Stimulated activated CD4-positive, alpha-beta T cell treated with anti-CD3 and anti-CD28 coated beads, Interleukin-12 subunit alpha, Interleukin-12 subunit beta, amount 100 ng/mL, for 48 hours (primary cell): Measurements from ENCODE around the gene ZNF532.

ENCODE experiments used
- DNase-seq, 3 donors: peaks; one replicate each; pipeline ENCODE4 v3.0.0-alpha.2; 2020; ENCODE audit warnings: low read depth in 2 of 3, low spot score in 1 of 3

The ZNF532 gene

DNA sequence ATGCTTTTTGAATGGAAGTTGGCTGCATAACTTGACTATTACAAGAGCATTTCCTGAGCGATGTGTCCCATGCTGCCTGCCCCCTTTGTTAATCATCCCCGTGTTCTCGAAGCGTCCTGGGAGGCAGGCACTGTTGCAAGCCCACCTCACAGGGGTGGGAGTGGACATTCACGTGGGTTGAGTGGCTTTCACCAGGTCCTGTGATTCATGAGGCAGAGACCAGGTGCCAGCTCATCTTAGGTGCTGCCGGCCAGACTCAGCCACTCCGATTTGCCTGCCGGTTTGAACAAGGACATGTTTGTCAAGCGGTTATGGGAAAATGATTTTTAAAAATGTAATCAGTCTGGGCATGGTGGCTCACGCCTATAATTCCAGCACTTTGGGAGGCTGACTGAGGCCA lies 112.5 kb downstream of the ZNF532 start:
- DNase-seq: no peak

DNA sequence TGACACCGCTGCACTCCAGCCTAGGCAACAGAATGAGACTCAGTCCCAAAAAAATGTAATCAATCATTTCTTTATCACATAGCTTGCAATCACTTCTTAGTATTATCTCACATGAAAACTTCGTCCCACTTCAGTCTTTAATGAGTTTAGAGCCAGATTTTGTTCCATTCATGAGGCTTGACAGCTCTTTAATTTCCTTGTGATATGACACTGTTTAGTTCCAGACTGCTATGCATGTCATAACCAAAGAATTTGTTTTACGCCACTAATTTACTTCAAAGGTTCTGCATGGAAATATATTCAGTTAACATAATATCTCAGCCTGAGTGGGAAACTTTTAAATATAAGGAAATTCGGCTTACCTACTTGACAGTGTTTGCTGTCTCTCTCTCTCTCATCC lies 113.1 kb downstream of the ZNF532 start:
- no peak for DNase-seq

DNA sequence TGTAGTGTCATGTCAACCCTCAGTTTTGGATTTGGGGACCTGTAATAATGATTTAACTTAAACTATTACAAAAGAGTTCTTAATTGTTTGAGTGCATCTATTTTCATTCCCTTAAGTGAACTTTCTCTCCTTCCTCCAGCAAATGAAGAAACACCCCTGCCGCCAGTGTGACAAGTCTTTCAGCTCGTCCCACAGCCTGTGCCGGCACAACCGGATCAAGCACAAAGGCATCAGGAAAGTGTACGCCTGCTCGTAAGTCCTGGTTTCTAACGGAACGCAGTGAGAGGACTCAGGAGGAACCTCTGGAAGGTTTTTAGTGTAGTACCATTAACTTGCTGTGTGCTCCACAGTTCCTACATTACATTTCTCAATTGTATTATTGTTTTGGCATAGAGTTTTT lies 114.2 kb downstream of the ZNF532 start:
- no peak for DNase-seq

DNA sequence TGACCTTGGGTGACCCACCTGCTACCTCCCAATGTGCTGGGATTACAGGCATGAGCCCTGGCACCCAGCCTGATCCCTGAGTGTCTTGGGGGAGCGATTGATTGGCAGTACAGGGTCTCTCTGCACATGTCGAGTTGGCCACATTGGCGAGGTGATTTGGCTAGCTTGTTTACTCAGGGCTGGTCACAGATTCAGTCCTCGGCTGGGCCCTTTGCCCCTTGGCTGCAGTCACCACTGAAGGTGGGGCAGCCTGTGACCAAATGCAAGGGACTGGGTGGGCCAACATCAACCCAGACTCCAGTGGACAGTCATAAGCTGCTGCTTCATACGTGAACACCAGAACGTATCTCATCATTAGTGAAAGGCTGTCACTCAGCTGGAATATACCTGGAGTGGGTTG lies 114.9 kb downstream of the ZNF532 start:
- DNase-seq: no peak

DNA sequence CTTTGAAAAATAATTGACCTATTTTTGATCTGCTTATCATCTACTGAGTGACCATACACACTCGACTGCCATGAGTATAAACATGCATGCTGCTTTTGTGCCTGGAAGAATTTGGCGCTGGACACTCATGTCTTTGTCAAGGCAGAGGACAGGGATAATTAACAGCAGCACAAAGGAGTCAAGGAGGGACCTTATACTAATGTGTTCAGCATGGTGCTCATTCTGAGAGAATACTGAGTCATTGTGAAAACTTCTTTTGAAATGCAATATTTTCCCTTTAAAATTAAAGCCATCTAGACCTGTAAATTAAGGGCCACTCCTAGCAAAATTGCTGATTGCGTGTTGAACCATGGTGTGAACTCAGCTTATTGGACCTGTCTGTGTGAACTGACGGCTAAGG lies 116.3 kb downstream of the ZNF532 start:
- no peak for DNase-seq

DNA sequence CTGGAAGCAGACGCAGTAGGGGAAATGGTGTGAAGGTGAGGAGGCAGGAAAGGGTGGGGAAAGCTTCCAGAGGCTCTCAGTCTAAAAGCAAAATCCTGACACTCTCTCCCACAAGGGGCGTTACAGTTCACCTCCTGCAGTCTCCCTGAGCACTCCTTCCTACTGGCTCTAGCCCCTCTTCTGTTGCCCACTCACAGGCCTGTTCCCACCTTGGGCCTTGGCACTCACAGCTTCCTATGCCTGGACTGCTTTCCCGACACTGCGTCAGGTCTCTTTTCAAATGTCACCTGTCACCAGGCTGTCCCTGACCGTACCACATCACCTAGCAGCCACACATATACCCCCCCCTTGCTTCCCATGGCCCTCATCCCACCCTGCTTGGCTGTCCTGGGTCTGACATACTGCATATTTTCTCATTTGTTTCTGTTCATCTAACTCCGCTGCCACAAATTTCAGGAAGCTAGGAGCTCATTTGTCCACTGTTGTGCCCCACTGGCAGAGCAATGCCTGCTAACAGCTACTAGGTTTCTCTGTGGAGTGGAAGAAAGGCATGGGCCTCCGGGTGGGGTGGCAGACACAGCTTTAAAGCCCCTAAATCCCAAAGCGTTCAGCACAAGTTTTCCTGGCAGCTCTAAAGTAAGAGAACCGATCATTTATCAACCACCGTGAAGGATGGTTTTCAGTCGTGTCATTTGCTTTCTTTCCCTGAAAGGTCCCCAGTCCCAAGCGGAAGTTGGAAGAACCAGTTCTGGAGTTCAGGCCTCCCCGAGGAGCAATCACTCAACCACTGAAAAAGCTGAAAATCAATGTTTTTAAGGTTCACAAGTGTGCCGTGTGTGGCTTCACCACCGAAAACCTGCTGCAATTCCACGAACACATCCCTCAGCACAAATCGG lies 118.8 kb downstream of the ZNF532 start:
- no peak for DNase-seq

DNA sequence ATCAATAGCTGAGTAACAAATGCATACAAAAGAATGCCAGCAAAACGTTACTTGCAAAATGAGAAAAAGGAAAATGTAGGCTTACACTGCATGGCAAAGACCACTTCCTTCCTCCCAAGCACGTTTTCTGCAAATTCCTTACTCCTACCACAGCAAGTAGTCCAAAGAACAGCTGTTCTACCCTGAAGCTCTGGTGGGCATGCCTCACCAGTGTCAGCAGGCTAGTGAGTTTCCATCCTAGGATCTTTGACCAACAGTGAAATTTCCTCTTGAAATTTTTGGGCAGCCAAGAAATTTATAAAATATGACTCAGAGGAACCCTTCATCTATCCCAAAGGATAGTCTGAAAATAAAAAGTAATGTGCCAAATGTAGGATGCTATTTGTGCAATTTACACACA lies 123.9 kb downstream of the ZNF532 start:
- DNase-seq: no peak

DNA sequence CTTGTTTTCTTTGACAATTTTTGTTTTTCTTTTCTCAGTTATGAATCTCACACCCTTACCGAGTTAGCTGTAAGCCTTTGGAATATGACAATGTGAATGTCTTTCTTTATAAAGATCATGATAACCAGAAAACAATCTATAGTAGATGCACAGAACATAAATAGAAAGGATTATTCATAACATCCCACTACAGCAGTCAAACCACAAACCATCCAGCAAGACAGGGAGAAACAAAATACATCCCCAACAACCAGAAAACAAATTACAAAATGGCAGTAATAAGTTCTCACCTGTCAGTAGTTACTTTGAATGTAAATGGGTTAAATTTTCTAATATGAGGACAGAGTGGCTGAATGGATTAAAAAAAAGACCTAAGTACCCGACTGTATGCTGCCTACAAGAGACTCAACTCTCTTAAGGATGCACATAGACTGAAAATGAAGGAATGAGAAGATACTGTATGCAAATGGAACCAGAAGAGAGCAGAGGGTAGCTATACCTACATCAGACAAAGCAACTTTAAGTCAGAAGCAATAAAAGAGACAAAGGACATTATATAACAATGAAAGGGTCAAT lies 124.6 kb downstream of the ZNF532 start:
- DNase-seq: no peak

DNA sequence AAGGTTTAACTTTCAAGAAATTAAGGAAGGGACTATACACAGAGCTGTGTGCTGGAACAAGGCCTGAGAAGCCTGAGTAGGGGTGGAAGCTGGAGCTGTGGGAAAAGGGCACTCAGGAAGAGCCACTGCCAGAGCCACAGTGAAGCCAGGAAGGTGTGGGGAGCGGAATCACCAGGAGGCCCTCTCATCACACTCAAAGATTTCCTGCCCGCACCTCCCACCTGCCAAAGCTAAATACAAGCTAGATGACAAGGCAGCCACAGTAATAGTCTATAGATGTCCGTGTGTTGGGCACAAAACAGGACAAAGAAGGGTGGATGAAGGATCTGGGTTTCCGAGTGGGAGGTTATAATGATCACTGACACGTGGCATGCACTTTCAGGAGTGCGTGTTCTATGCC lies 126.0 kb downstream of the ZNF532 start:
- DNase-seq: no peak

DNA sequence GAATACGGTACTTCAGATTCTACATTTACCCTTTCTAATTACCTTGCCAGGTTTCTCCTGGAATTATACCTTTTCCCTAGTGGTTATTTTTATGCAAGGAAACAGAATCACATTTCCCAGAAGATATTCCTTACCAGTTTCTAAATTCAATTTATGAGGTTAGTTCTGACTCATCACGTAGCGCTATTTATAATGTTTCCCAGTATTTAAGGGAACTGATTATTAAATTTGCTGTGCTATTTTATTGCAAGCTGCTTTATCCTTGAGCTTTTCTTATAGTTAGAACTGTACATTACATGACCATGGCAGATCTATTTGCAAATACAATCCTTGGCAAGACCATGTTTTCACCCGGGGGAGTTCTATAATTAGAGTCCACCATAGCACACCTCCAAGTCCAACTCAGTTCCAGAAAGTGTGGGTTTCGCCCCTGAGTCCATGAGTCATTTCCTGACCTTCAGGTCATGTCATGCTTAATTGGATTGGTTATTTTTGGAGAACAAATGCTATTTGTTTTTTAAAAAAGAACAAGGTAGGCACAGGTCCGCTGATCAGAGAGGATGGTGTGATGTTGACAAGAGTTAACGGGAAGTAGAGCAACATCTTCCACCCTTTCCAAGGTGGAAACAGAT lies 126.6 kb downstream of the ZNF532 start:
- no peak for DNase-seq

DNA sequence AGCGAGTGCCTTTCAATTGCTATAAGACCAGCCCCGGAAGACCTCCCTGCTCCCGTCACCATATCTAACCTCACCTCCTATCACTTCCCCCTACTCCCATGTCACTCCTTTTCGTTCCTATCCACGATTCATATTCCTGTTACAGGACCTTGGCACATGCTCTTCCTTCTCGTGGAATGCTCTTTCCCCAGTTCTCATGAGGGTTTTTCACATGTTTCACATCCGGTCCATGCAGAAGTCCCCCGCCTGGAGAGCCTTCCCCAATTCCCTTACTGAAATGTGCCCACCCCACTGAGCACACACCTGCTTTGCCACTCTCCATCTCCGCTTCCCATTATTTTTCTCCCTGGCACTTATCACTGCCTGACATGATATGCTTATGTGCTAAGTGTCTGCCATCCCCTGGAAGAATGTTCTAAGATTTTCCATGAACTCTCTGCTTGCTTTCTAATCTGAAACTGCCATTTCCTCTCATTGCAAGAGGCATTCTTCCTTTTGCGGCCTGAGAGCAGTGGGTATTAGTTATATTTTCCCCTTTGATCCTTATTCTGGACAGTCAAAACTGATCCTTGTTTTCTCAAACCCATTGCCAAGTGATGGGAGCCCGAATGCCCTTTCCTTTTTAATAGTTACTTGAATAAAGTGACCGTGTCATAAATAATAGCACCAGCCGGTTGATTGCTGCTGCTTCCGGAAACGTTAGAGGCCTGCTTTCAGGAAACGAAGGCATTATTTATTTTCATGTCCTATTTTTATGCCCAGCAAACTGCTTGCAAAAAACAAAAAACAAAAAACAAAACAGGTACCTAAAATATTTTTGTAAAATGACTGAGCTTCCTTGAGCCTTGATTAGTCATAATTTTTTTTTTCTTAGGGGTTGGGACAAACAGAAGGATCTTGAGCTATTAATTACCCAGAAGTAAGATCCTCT lies 127.9 kb downstream of the ZNF532 start:
- DNase-seq: no peak

DNA sequence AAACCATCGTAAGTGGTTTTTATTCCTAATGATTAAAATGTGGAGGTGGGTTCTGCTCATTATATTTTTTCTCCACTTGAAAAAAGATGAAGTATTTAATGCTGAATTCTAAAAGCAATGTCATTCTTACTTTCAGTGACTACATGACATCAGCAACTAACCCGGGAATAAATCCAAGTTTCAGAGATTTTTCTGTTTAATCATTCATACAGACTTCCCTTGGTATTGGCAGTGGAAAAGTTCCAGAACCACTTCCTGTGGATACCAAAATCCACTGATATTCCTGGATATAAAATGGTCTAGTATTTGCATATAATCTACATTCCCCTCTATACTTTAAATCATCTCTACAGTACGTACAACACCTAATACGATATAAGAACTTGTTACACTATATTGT lies 128.6 kb downstream of the ZNF532 start:
- DNase-seq: no peak

DNA sequence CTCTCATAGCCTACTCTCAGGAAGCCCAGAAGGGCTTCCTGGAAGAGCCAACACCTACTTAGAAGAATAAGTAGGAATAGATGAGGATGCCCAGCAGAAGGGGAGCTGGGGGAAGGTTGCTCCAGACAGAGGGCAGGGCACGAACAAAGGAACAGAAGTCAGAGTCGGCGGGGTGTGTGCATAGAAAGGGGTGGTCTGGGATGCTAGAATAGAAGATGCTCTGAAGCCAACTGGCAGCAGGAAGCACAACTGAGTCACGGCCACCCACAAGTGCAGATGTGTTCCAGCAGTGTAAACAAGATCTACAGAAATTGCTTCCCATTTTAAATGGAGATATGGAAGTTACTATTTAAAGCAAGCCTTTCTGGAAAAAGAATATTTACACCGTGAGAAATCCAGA lies 131.0 kb downstream of the ZNF532 start:
- no peak for DNase-seq

DNA sequence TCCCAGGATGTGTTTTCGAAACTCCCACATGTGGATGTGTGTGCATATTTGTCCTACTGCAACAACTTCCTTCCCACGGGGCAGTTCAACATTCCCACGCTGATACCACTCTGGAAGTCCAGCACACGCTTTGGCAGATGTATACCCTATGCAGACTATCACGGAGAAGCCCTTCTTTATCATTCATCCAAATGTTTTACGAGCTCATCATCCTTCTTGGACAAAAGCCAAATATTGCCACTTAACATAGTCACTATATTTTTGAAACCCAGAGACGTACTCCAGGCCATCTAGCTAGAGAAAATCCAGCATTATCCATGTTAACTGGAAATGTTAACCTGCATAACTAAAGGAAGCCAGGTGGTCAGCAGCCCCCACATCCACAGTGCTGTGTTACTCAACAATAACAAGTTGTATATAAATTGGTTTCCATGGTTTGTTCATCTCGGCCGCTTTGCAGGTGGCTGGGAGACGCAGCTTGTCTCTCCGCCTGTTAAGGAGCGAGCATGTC lies 131.5 kb downstream of the ZNF532 start:
- DNase-seq: no peak

DNA sequence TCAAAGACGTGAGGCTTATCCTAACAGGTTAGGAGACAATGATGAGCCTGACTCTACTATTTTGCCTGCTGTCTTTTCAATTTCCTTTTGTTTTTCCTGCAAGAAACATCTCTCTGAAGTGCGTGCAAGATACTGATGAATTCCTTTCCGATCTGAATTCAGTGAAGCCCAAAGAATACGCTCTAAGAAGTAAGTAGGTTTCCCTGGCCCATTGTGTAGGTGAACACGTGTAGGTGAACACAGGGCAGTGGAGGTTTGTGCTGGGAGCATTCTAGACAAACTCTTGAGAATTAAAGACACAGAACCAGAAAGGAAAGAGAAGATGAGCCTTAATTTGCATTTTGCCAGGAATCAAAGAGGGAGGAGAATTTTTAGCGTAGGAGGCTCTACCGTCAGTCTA lies 132.0 kb downstream of the ZNF532 start:
- no peak for DNase-seq

DNA sequence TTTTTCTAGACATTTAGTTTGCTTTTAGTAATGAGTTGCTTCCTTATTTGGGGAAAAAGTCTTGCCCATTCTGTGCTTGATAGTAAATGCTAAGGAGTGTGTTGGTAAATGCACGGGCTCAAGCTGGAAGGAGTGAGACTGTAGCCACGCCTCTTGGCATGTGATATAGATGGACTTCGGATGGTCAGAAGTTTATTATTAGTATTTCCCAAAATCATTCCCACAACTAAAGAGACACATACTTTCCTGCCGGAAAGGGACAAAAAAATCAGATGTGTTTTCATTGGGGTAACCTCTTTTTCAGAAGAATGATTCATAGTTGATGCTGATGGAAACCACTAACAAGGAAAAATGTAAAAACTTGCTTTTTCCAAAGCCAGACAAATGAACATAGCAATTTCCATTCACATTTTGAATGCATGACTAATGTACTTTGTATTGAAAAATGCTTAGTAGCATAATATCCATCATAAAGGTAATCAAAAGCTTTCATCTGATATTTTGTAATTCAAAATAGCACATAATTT lies 133.2 kb downstream of the ZNF532 start:
- DNase-seq: no peak

DNA sequence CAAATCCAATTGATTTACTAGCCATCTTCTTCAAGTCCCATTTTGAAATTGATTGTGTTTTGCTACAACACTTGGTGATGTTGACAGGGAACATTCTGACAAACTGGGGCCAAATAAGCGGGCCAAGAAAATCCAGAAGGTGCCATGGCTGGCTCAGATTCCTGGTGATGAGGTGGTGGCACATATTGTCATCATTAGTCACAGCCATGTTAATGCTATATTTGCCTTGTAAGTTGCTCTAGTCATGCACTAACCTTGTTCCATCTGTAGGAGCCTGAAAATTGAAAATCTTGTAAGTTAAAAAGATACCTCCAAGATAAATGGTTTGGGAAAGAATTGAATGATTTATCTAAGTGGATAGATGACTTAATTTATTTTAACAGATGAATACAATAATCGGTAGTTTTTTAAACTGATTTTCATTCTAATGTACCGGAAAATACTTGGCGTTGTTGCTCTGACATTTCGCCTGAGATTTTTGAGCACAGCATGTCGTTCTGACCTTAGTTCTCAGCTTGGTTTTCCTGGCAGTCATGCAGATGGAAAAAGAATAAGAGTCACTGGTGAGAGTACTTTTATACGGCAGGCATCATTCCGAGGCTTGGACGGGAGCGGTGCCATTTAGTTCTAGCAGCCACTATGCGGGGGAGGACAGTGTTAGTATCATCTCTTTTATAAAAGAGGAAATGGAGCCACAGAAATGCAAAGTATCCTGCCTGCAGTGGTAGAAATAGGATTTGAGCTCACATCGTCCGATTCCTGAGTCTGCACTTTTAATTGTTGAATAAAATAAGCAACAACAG lies 133.9 kb downstream of the ZNF532 start:
- no peak for DNase-seq

DNA sequence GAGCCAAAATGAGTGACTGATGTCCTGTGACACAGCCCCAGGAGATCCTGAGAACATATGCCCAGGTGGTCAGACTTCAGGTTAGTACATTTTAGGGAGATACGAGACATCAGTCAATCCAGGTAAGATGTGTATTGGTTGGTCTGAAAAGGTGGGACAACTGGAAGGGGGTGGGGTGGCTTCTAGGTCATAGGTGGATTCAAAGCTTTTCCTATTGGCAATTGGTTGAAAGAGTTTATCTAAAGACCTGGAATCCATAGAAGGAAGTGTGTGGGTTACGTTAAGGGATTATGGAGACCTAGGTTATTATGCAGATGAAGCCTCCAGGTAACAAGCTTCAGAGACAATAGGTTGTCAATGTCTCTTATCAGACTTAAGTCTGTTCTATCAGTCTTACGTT lies 136.5 kb downstream of the ZNF532 start:
- no peak for DNase-seq

DNA sequence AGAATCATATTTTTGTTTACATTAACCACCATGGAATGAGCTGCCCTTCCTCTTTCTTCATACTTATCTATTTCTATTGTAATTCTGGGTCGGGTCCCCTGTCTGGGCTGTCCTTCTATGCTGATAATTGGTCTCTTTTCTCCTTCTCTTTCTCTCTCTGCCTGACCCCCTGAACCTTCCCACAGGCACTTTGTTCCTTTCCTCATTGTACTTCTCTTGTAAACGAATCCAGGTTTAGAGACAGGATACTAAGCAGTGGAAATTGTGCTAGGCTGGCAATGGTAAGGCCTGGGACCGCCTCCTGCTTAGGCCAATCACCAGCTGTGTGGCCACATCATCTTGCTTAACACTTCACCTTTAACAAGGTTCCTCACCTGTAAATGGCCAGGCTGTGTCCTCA lies 137.0 kb downstream of the ZNF532 start:
- no peak for DNase-seq

DNA sequence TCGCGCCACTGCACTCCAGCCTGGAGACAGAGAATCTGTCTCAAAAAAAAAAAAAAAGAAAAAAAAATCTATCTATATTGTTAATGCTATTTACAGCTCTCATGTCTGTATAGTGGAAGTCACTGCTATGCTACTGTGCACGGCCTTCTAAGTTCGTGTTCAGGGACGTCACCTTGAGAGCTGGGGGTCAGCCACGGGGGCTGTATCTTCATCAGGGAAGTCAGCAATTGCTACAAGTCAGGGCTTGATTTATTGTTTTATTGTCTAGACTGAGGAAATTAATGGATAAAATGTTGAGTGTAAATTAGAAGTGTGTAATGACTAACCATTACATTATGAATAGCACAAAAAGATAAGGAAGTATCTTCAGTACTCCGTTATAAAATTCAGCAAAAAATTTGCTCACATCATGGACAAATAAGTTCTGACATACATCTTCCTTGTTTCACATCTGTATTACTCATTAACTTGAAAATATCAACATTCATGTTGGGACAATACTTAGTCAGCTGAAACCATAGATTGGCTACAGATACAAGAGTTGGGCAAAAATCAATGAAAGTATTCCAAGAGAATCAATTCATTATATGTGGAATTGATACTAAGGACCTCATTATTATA lies 138.4 kb downstream of the ZNF532 start:
- DNase-seq: no peak
